ENCODE data around the gene LRRC59. TPM values are rescaled to one million over a fixed set of nuclear protein-coding genes. Genes with fewer than 3 reads are reported as not detected.

The LRRC59 gene
- total and polyA plus RNA-seq, 4 donors: 43.8 to 117 (median 79.2) TPM

GRCh38 chr17:50394711-50395110, 2.6 kb downstream of the LRRC59 start:
- no peak for DNase-seq
- no peak overlapping the region for H3K27ac ChIP-seq (ENCODE audit: low read depth in 1 of 2, low read length in 1 of 2)
- peaks cover 20 to 42% (median 33%) of the 10 kb centered on the region in 4 donors for H3K36me3 ChIP-seq (ENCODE audit: control insufficient read depth in 4 of 4, insufficient read depth in 4 of 4, low read length in 4 of 4)
- peaks cover 0 to 21% (median 6%) of the 10 kb centered on the region in 5 donors for H3K4me1 ChIP-seq (ENCODE audit: control insufficient read depth in 5 of 5, insufficient read depth in 5 of 5, low read length in 5 of 5)
- TF ChIP-seq, protein P1, sequence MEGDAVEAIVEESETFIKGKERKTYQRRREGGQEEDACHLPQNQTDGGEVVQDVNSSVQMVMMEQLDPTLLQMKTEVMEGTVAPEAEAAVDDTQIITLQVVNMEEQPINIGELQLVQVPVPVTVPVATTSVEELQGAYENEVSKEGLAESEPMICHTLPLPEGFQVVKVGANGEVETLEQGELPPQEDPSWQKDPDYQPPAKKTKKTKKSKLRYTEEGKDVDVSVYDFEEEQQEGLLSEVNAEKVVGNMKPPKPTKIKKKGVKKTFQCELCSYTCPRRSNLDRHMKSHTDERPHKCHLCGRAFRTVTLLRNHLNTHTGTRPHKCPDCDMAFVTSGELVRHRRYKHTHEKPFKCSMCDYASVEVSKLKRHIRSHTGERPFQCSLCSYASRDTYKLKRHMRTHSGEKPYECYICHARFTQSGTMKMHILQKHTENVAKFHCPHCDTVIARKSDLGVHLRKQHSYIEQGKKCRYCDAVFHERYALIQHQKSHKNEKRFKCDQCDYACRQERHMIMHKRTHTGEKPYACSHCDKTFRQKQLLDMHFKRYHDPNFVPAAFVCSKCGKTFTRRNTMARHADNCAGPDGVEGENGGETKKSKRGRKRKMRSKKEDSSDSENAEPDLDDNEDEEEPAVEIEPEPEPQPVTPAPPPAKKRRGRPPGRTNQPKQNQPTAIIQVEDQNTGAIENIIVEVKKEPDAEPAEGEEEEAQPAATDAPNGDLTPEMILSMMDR (IDR thresholded peaks at IDR 0.05; ENCODE audit: control extremely low read depth, extremely low read depth): no peak
- H3K27me3 ChIP-seq (ENCODE audit: control insufficient read depth in 3 of 3, insufficient read depth in 3 of 3, low read length in 2 of 3): no peaks in the 10 kb centered on the region
- 12 to 17% methylated on average over 3 of the region's 3 CpGs for WGBS, 2 donors
- no peak overlapping the region for H3K9ac ChIP-seq (ENCODE audit: insufficient read depth in 1 of 2, low read length in 2 of 2)
- H3K4me3 ChIP-seq: no peak overlapping the region
- no peaks in the 10 kb centered on the region for H3K9me3 ChIP-seq (ENCODE audit: control insufficient read depth in 4 of 4, insufficient read depth in 3 of 4, low read length in 3 of 4)
- ATAC-seq (ENCODE audit: insufficient read depth, low FRiP score): no peak

- TF ChIP-seq, protein P1 (IDR thresholded peaks at IDR 0.05; ENCODE audit: control extremely low read depth, extremely low read depth): no peak
- H3K27me3 ChIP-seq (ENCODE audit: control insufficient read depth in 3 of 3, insufficient read depth in 3 of 3, low read length in 2 of 3): no peaks in the 10 kb centered on the region
- H3K9me3 ChIP-seq (ENCODE audit: control insufficient read depth in 4 of 4, insufficient read depth in 3 of 4, low read length in 3 of 4): no peaks in the 10 kb centered on the region
- 94 to 97% methylated on average over 5 of the region's 5 CpGs for WGBS, 2 donors
- no peak overlapping the region for H3K4me3 ChIP-seq
- peaks cover 0 to 21% (median 6%) of the 10 kb centered on the region in 5 donors for H3K4me1 ChIP-seq (ENCODE audit: control insufficient read depth in 5 of 5, insufficient read depth in 5 of 5, low read length in 5 of 5)
- ATAC-seq (ENCODE audit: insufficient read depth, low FRiP score): no peak
- H3K27ac ChIP-seq (ENCODE audit: low read depth in 1 of 2, low read length in 1 of 2): no peak overlapping the region
- H3K9ac ChIP-seq (ENCODE audit: insufficient read depth in 1 of 2, low read length in 2 of 2): no peak overlapping the region
- peaks cover 20 to 48% (median 38%) of the 10 kb centered on the region in 4 donors for H3K36me3 ChIP-seq (ENCODE audit: control insufficient read depth in 4 of 4, insufficient read depth in 4 of 4, low read length in 4 of 4)
- no peak for DNase-seq
Observed at GRCh38 chr17:50393700-50394099, 3.6 kb downstream of the LRRC59 start.

- Histone ChIP-seq H3K4me3 (no peak overlapping the region), H3K27ac (ENCODE audit: low read depth in 1 of 2, low read length in 1 of 2) (no peak overlapping the region), H3K9me3 (ENCODE audit: control insufficient read depth in 4 of 4, insufficient read depth in 3 of 4, low read length in 3 of 4) (no peaks in the 10 kb centered on the region), H3K4me1 (ENCODE audit: control insufficient read depth in 5 of 5, insufficient read depth in 5 of 5, low read length in 5 of 5) (peaks cover 0 to 20% (median 4%) of the 10 kb centered on the region in 5 donors), H3K36me3 (ENCODE audit: control insufficient read depth in 4 of 4, insufficient read depth in 4 of 4, low read length in 4 of 4) (peaks cover 27 to 58% (median 42%) of the 10 kb centered on the region in 4 donors), H3K27me3 (ENCODE audit: control insufficient read depth in 3 of 3, insufficient read depth in 3 of 3, low read length in 2 of 3) (no peaks in the 10 kb centered on the region), H3K9ac (ENCODE audit: insufficient read depth in 1 of 2, low read length in 2 of 2) (no peak overlapping the region)
- 88 to 96% methylated on average over 6 of the region's 6 CpGs for WGBS, 2 donors
- ATAC-seq (ENCODE audit: insufficient read depth, low FRiP score): no peak
- DNase-seq: no peak
- TF ChIP-seq, protein P1 (IDR thresholded peaks at IDR 0.05; ENCODE audit: control extremely low read depth, extremely low read depth): no peak
Observed at GRCh38 chr17:50392621-50393020, 4.7 kb downstream of the LRRC59 start.

GRCh38 chr17:50389534-50389933, 7.8 kb downstream of the LRRC59 start:
- Histone ChIP-seq H3K4me3 (no peak overlapping the region), H3K9ac (ENCODE audit: insufficient read depth in 1 of 2, low read length in 2 of 2) (no peak overlapping the region), H3K27me3 (ENCODE audit: control insufficient read depth in 3 of 3, insufficient read depth in 3 of 3, low read length in 2 of 3) (no peaks in the 10 kb centered on the region), H3K36me3 (ENCODE audit: control insufficient read depth in 4 of 4, insufficient read depth in 4 of 4, low read length in 4 of 4) (peaks cover 42 to 77% (median 57%) of the 10 kb centered on the region in 4 donors), H3K4me1 (ENCODE audit: control insufficient read depth in 5 of 5, insufficient read depth in 5 of 5, low read length in 5 of 5) (peaks cover 0 to 2% (median 0%) of the 10 kb centered on the region in 5 donors), H3K27ac (ENCODE audit: low read depth in 1 of 2, low read length in 1 of 2) (no peak overlapping the region), H3K9me3 (ENCODE audit: control insufficient read depth in 4 of 4, insufficient read depth in 3 of 4, low read length in 3 of 4) (no peaks in the 10 kb centered on the region)
- ATAC-seq (ENCODE audit: insufficient read depth, low FRiP score) (no peak), DNase-seq (no peak)
- TF ChIP-seq, protein P1 (IDR thresholded peaks at IDR 0.05; ENCODE audit: control extremely low read depth, extremely low read depth): no peak
- 96 to 98% methylated on average over 6 of the region's 6 CpGs for WGBS, 2 donors
